ENCODE data around the gene KCNIP4.

GRCh38 chr4:21041708-21042107, 906.9 kb downstream of the KCNIP4 start:
- TF ChIP-seq, protein P1, sequence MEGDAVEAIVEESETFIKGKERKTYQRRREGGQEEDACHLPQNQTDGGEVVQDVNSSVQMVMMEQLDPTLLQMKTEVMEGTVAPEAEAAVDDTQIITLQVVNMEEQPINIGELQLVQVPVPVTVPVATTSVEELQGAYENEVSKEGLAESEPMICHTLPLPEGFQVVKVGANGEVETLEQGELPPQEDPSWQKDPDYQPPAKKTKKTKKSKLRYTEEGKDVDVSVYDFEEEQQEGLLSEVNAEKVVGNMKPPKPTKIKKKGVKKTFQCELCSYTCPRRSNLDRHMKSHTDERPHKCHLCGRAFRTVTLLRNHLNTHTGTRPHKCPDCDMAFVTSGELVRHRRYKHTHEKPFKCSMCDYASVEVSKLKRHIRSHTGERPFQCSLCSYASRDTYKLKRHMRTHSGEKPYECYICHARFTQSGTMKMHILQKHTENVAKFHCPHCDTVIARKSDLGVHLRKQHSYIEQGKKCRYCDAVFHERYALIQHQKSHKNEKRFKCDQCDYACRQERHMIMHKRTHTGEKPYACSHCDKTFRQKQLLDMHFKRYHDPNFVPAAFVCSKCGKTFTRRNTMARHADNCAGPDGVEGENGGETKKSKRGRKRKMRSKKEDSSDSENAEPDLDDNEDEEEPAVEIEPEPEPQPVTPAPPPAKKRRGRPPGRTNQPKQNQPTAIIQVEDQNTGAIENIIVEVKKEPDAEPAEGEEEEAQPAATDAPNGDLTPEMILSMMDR (IDR thresholded peaks at IDR 0.05) = no peak
- TF ChIP-seq POLR2A (IDR thresholded peaks at IDR 0.05) (no peak), EP300 (IDR thresholded peaks at IDR 0.05) (no peak)

Measured in tibial nerve (tissue), 4 donors.